Caco-2 (cell line): ENCODE results near the gene TRAFD1. TPM values are rescaled to one million over a fixed set of nuclear protein-coding genes. Genes with fewer than 3 reads are reported as not detected.

Experiments
- BruUV-seq: library from RNA; stranded (reverse); fragments of 400-500 nt; replicated peaks from 2 replicates; lab custom pipeline; 2021; lab: Mats Ljungman, UMichigan
- CTCF ChIA-PET: fragments of 300-600 bp; sonication (Branson Sonifier 250); formaldehyde crosslinking; loops from one replicate; lab custom pipeline; 2022; ENCODE audit warnings: antibody characterized with exemption; lab: Charles Lee
- POLR2A ChIA-PET: fragments of 300-600 bp; sonication (Branson Sonifier 250); formaldehyde crosslinking; loops from one replicate; lab custom pipeline; 2022; ENCODE audit warnings: antibody characterized with exemption; lab: Charles Lee
- DNase-seq, 2 experiments: peaks; one replicate each; pipeline versions ENCODE4 v3.0.0 to v3.0.0-alpha.2; 2020 to 2022
- H3K27me3 ChIP-seq: replicated peaks from 2 replicates; pipeline ENCODE4 v1.6.0; 2011; ENCODE audit warnings: low read length; ENCODE audit not compliant: control insufficient read depth, insufficient read depth
- H3K36me3 ChIP-seq: 2 replicates; pipeline ENCODE4 v1.5.1; 2011; ENCODE audit warnings: low read length; ENCODE audit not compliant: control insufficient read depth, insufficient read depth
- H3K4me1 ChIP-seq: fragments of 250-450 bp; sonication (Bioruptor Pico); 2 replicates; pipeline ENCODE4 v1.5.1; 2020; ENCODE audit warnings: mild to moderate bottlenecking
- H3K4me3 ChIP-seq: 2 replicates; pipeline ENCODE4 v1.5.1; 2011; ENCODE audit warnings: low read depth, mild to moderate bottlenecking, control low read depth, low read length
- H3K9me3 ChIP-seq: fragments of 250-450 bp; sonication (Bioruptor Pico); 2 replicates; pipeline ENCODE4 v1.5.1; 2020; ENCODE audit warnings: mild to moderate bottlenecking, moderate library complexity
- H3K27ac Mint-ChIP-seq: one replicate; pipeline ENCODE4 v1.8.0; 2022; ENCODE audit warnings: mixed read lengths; ENCODE audit not compliant: unreplicated experiment
- H3K27me3 Mint-ChIP-seq: one replicate; pipeline ENCODE4 v1.8.0; 2022; ENCODE audit warnings: mixed read lengths; ENCODE audit not compliant: insufficient read depth, unreplicated experiment
- H3K36me3 Mint-ChIP-seq: one replicate; pipeline ENCODE4 v1.8.0; 2022; ENCODE audit warnings: mild to moderate bottlenecking, mixed read lengths; ENCODE audit not compliant: insufficient read depth, unreplicated experiment
- H3K4me1 Mint-ChIP-seq: one replicate; pipeline ENCODE4 v1.8.0; 2022; ENCODE audit warnings: low read depth, mixed read lengths; ENCODE audit not compliant: unreplicated experiment
- H3K4me3 Mint-ChIP-seq: one replicate; pipeline ENCODE4 v1.8.0; 2022; ENCODE audit warnings: mild to moderate bottlenecking, moderate library complexity, mixed read lengths; ENCODE audit not compliant: unreplicated experiment
- H3K9me3 Mint-ChIP-seq: one replicate; pipeline ENCODE4 v1.8.0; 2022; ENCODE audit warnings: mixed read lengths; ENCODE audit not compliant: unreplicated experiment
- intact Hi-C: fragments of 100-400 bp; cut with micrococcal nuclease; formaldehyde crosslinking; loops from one replicate; pipeline ENCODE4 v1.10.0; 2022; ENCODE audit not compliant: unreplicated experiment
- total RNA-seq: library from RNA; stranded (reverse); gene quantifications from 2 replicates; pipeline ENCODE4 v1.2.3, GENCODE V29; 2022
- TF ChIP-seq, protein P1 (sequence below), 2 experiments: fragments of 200-600 bp in 1 of 2; IDR thresholded peaks; 1 replicate in 1 of 2; 2 replicates in 1 of 2; pipeline versions ENCODE4 v1.5.1 to v1.8.0; 2011 to 2022; ENCODE audit warnings: antibody characterized with exemption in 1 of 2, control low read depth in 1 of 2, inconsistent platforms in 1 of 2, low read depth in 1 of 2, low read length in 1 of 2, mild to moderate bottlenecking in 1 of 2, moderate library complexity in 1 of 2; ENCODE audit not compliant: insufficient read depth in 1 of 2, severe bottlenecking in 1 of 2, unreplicated experiment in 1 of 2

TRAFD1 gene
- total RNA-seq, 1 experiment from 2014 or later, result 25.5 TPM

DNA sequence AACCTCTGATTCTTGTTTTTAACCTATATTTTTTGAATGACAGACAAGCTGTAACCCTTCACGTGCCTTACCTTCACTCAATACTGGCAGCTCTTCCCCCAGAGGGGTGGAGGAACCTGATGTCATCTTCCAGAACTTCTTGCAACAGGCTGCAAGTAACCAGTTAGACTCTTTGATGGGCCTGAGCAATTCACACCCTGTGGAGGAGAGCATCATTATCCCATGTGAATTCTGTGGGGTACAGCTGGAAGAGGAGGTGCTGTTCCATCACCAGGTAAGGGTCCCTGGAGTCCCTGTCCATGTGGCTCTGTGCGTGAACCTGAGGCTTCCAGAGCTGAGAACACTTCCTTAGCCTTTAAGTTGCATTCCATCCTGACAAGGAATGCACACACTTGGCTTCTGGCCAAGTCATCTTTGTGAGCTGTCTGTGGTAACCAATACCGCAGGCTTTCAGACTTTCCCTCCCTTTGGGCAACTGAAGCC lies 22.7 kb downstream of the TRAFD1 start:
- peaks cover 6% of the 10 kb centered on the region for H3K36me3 ChIP-seq
- H3K4me3 Mint-ChIP-seq, result no peak overlapping the region
- TF ChIP-seq, protein P1, sequence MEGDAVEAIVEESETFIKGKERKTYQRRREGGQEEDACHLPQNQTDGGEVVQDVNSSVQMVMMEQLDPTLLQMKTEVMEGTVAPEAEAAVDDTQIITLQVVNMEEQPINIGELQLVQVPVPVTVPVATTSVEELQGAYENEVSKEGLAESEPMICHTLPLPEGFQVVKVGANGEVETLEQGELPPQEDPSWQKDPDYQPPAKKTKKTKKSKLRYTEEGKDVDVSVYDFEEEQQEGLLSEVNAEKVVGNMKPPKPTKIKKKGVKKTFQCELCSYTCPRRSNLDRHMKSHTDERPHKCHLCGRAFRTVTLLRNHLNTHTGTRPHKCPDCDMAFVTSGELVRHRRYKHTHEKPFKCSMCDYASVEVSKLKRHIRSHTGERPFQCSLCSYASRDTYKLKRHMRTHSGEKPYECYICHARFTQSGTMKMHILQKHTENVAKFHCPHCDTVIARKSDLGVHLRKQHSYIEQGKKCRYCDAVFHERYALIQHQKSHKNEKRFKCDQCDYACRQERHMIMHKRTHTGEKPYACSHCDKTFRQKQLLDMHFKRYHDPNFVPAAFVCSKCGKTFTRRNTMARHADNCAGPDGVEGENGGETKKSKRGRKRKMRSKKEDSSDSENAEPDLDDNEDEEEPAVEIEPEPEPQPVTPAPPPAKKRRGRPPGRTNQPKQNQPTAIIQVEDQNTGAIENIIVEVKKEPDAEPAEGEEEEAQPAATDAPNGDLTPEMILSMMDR (IDR thresholded peaks at IDR 0.05; ENCODE audit: insufficient read depth in 1 of 2, low read depth in 1 of 2, low read length in 1 of 2, severe bottlenecking in 1 of 2, unreplicated experiment in 1 of 2), result no peak
- no peaks in the 10 kb centered on the region for H3K27me3 ChIP-seq
- CTCF ChIA-PET, result no interaction called here
- no peaks in the 10 kb centered on the region for H3K27me3 Mint-ChIP-seq
- peaks cover 76% of the 10 kb centered on the region for H3K36me3 Mint-ChIP-seq
- intact Hi-C loops, result no loop called here
- no peak overlapping the region for H3K4me3 ChIP-seq
- POLR2A ChIA-PET, result no interaction called here
- peak overlapping the region; percentile 91 for H3K27ac Mint-ChIP-seq
- no TSS peak for BruUV-seq
- no peaks in the 10 kb centered on the region for H3K9me3 ChIP-seq
- no peak for DNase-seq
- peaks cover 20% of the 10 kb centered on the region for H3K4me1 Mint-ChIP-seq
- peaks cover 23% of the 10 kb centered on the region for H3K4me1 ChIP-seq
- no peaks in the 10 kb centered on the region for H3K9me3 Mint-ChIP-seq

DNA sequence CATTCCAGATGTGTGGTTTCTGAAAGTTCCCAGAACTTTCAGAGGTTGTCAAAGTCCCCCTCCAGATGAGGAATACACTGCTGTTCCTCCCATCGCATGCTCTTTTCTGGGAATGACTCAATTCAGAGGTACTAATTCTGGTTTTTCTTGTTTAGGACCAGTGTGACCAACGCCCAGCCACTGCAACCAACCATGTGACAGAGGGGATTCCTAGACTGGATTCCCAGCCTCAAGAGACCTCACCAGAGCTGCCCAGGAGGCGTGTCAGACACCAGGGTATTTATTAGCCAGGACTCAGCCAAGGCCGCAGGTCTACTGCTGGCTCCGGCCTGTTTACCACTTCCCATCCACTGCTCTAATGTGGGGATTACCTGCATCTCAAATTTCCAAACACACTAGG lies 24.2 kb downstream of the TRAFD1 start:
- no peaks in the 10 kb centered on the region for H3K27me3 ChIP-seq
- peaks cover 6% of the 10 kb centered on the region for H3K36me3 ChIP-seq
- POLR2A ChIA-PET, result no interaction called here
- H3K4me1 Mint-ChIP-seq, result peaks cover 20% of the 10 kb centered on the region
- H3K4me1 ChIP-seq, result peaks cover 23% of the 10 kb centered on the region
- DNase-seq, result peak; percentile 83 to 86
- no peaks in the 10 kb centered on the region for H3K27me3 Mint-ChIP-seq
- BruUV-seq, result no TSS peak
- TF ChIP-seq, protein P1 (IDR thresholded peaks at IDR 0.05; ENCODE audit: insufficient read depth in 1 of 2, low read depth in 1 of 2, low read length in 1 of 2, severe bottlenecking in 1 of 2, unreplicated experiment in 1 of 2), result no peak
- H3K27ac Mint-ChIP-seq, result peak overlapping the region; percentile 81
- CTCF ChIA-PET, result interaction anchor here (0.6 kb wide), 1 partner anchor 881 kb away, joined by 4 read pairs; no protein-coding TSS in a partner anchor
- H3K4me3 Mint-ChIP-seq, result peak overlapping the region; percentile 45
- peaks cover 74% of the 10 kb centered on the region for H3K36me3 Mint-ChIP-seq
- no peaks in the 10 kb centered on the region for H3K9me3 Mint-ChIP-seq
- intact Hi-C loops, result no loop called here
- H3K9me3 ChIP-seq, result no peaks in the 10 kb centered on the region
- H3K4me3 ChIP-seq, result no peak overlapping the region

DNA sequence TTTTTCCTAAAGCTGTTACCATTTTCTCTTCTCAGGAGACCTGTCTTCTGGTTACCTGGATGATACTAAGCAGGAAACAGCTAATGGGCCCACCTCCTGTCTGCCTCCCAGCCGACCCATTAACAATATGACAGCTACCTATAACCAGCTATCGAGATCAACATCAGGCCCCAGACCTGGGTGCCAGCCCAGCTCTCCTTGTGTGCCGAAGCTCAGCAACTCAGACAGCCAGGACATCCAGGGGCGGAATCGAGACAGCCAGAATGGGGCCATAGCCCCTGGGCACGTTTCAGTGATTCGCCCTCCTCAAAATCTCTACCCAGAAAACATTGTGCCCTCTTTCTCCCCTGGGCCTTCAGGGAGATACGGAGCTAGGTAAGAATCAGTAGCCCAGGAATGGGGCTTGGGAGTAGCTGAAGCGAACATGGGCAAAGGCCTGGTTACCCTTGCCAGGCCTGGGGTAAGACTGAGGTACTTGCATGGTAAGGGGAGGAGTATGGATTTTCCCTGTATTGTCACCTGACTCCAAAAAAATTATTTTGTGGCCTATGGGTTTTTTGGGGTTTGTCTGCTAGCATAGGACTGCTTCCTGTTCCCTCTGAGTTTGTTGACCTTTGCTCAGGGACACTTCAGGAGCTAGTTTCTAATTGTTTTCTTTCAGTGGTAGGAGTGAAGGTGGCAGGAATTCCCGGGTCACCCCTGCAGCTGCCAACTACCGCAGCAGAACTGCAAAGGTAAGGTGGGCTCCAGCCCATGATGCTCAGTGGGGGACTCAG lies 26.6 kb downstream of the TRAFD1 start:
- ChIA-PET POLR2A (interaction anchor here (0.6 kb wide), 1 partner anchor 134 kb away, joined by 3 read pairs; no protein-coding TSS in a partner anchor), CTCF (no interaction called here)
- peaks cover 20% of the 10 kb centered on the region for H3K4me1 Mint-ChIP-seq
- peaks cover 66% of the 10 kb centered on the region for H3K36me3 Mint-ChIP-seq
- DNase-seq, result no peak
- intact Hi-C loops, result no loop called here
- H3K27me3 Mint-ChIP-seq, result no peaks in the 10 kb centered on the region
- no peak overlapping the region for H3K4me3 ChIP-seq
- BruUV-seq, result no TSS peak
- peaks cover 14% of the 10 kb centered on the region for H3K9me3 Mint-ChIP-seq
- peaks cover 6% of the 10 kb centered on the region for H3K36me3 ChIP-seq
- H3K27ac Mint-ChIP-seq, result no peak overlapping the region
- no peaks in the 10 kb centered on the region for H3K27me3 ChIP-seq
- no peak overlapping the region for H3K4me3 Mint-ChIP-seq
- H3K9me3 ChIP-seq, result no peaks in the 10 kb centered on the region
- H3K4me1 ChIP-seq, result peaks cover 23% of the 10 kb centered on the region
- TF ChIP-seq, protein P1 (IDR thresholded peaks at IDR 0.05; ENCODE audit: insufficient read depth in 1 of 2, low read depth in 1 of 2, low read length in 1 of 2, severe bottlenecking in 1 of 2, unreplicated experiment in 1 of 2), result no peak
